Neuronal stem cell (in vitro differentiated cells): ENCODE data around the gene ST6GAL1.

Source experiments
- DNase-seq: peaks from one replicate; pipeline ENCODE4 v3.0.0-alpha.2; 2013; ENCODE audit warnings: low spot score
- H2AFZ ChIP-seq: one replicate; pipeline ENCODE4 v1.6.1; 2013; ENCODE audit warnings: mild to moderate bottlenecking, low read length, inconsistent platforms
- H2AK5ac ChIP-seq: 2 replicates; pipeline ENCODE4 v1.6.1; 2013; ENCODE audit warnings: low read depth, mild to moderate bottlenecking, inconsistent platforms, low read length, moderate library complexity, mixed read lengths
- H2BK120ac ChIP-seq: 2 replicates; pipeline ENCODE4 v1.6.1; 2013; ENCODE audit warnings: low read depth, mild to moderate bottlenecking, inconsistent platforms, low read length, moderate library complexity, mixed read lengths
- H2BK12ac ChIP-seq: one replicate; pipeline ENCODE4 v1.6.1; 2013; ENCODE audit warnings: low read length, inconsistent platforms
- H2BK15ac ChIP-seq: 2 replicates; pipeline ENCODE4 v1.6.1; 2013; ENCODE audit warnings: mild to moderate bottlenecking, low read length, inconsistent platforms, mixed read lengths
- H2BK5ac ChIP-seq: one replicate; pipeline ENCODE4 v1.6.1; 2013; ENCODE audit warnings: inconsistent platforms, mild to moderate bottlenecking, low read length, moderate library complexity
- H3K14ac ChIP-seq: one replicate; pipeline ENCODE4 v1.6.1; 2013; ENCODE audit warnings: low read length, inconsistent platforms
- H3K18ac ChIP-seq: 2 replicates; pipeline ENCODE4 v1.6.1; 2013; ENCODE audit warnings: low read length, inconsistent platforms
- H3K23ac ChIP-seq: 2 replicates; pipeline ENCODE4 v1.6.1; 2013; ENCODE audit warnings: low read depth, mild to moderate bottlenecking, mixed read lengths, low read length, inconsistent platforms; ENCODE audit not compliant: poor library complexity
- H3K27ac ChIP-seq: replicated peaks from 3 replicates; pipeline ENCODE4 v1.5.1; 2013; ENCODE audit warnings: low read length, inconsistent platforms
- H3K27me3 ChIP-seq, 3 experiments: 2 replicates each; pipeline ENCODE4 v1.6.1; 2013; ENCODE audit warnings: low read length in 3 of 3, mild to moderate bottlenecking in 2 of 3, inconsistent platforms in 1 of 3, low read depth in 1 of 3, mixed read lengths in 1 of 3, moderate library complexity in 1 of 3; ENCODE audit not compliant: control insufficient read depth in 3 of 3, insufficient read depth in 3 of 3
- H3K36me3 ChIP-seq, 2 donors: replicated peaks in 1 of 2; 2 replicates each; pipeline ENCODE4 v1.6.1; 2013; ENCODE audit warnings: low read length in 2 of 2; ENCODE audit not compliant: control insufficient read depth in 2 of 2, insufficient read depth in 2 of 2
- H3K4ac ChIP-seq: 2 replicates; pipeline ENCODE4 v1.6.1; 2013; ENCODE audit warnings: inconsistent platforms, mild to moderate bottlenecking, low read length, moderate library complexity
- H3K4me1 ChIP-seq, 2 donors: 1 replicate in 1 of 2; 2 replicates in 1 of 2; pipeline ENCODE4 v1.6.1; 2013; ENCODE audit warnings: low read length in 2 of 2, low read depth in 1 of 2; ENCODE audit not compliant: control insufficient read depth in 2 of 2, insufficient read depth in 1 of 2
- H3K4me2 ChIP-seq: one replicate; pipeline ENCODE4 v1.6.1; 2013; ENCODE audit warnings: mild to moderate bottlenecking, low read length, inconsistent platforms; ENCODE audit not compliant: insufficient read depth, poor library complexity, severe bottlenecking
- H3K4me3 ChIP-seq, 2 donors: 2 replicates each; pipeline ENCODE4 v1.5.1; 2013; ENCODE audit warnings: low read length in 2 of 2, mild to moderate bottlenecking in 2 of 2, inconsistent platforms in 1 of 2, moderate library complexity in 1 of 2
- H3K79me1 ChIP-seq: one replicate; pipeline ENCODE4 v1.6.1; 2013; ENCODE audit warnings: low read depth, mild to moderate bottlenecking, inconsistent platforms, low read length, moderate library complexity
- H3K9ac ChIP-seq: one replicate; pipeline ENCODE4 v1.6.1; 2013; ENCODE audit warnings: mild to moderate bottlenecking, low read depth, low read length, inconsistent platforms; ENCODE audit not compliant: poor library complexity
- H3K9me3 ChIP-seq, 2 donors: replicated peaks in 1 of 2; 2 replicates each; pipeline versions ENCODE3 to v1.6.1; 2013; ENCODE audit warnings: low read length in 2 of 2, mild to moderate bottlenecking in 2 of 2, inconsistent platforms in 1 of 2, low read depth in 1 of 2, mixed read lengths in 1 of 2, moderate library complexity in 1 of 2; ENCODE audit not compliant: control insufficient read depth in 2 of 2, insufficient read depth in 1 of 2
- H4K8ac ChIP-seq: one replicate; pipeline ENCODE4 v1.6.1; 2013; ENCODE audit warnings: low read depth, mild to moderate bottlenecking, inconsistent platforms, low read length, moderate library complexity
- H4K91ac ChIP-seq: one replicate; pipeline ENCODE4 v1.6.1; 2013; ENCODE audit warnings: low read length, low read depth, mild to moderate bottlenecking, inconsistent platforms; ENCODE audit not compliant: poor library complexity
- WGBS, 2 donors: extraction: QIAGEN DNeasy Blood & Tissue Kit; methylation state at CpG; one replicate each; pipeline ENCODE4 v1.1.7; 2013; ENCODE audit warnings: missing lambda C conversion rate in 2 of 2, mixed read lengths in 1 of 2; ENCODE audit not compliant: insufficient read length in 2 of 2, insufficient replicate concordance in 1 of 2; ENCODE audit errors: extremely low coverage in 2 of 2; 5-methylcytosine and 5-hydroxymethylcytosine counted together

Gene ST6GAL1

DNA sequence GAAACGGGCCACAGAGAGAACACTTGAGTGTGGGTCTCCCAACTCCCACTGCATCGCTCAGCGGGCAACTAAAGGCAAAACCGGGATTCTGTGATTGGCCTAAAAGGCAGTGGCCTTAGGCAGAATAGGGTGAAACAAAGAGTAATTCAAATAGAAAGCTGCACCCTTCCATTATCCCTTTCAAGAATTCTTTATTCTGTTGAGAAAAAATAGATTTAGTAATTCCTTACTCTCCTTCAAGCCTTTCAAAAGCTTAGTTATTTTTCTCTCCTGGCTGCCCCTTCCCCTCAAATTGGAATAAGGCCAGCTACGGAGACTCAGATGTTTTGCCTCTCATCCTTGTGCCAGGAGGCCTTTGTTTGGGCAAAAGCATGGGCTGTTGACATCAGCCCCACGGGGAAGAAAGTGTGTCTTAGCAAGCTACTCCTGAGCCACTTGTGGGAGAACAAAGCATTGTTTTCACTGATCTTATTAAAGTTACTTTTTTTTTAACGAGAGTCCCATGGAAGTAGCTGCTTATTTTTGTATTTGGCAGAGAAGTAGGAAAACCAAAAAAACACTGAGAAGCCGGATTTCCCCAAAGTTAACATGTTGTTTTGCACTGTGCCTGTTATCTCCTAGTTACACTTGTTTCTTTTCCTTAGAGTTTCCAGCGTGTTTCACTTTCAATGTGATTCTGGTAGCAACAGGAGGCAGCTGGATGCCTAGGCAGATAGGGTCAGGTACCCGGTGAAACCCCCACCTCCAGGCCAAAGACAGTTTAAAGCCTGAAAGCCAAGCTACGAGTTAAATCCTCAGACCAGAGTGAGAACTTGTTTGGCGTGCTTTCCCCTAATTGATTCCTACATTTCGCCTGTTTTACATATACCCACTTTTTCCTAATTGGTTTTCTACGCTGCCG, 2.2 kb downstream of the ST6GAL1 start:
- Histone ChIP-seq H4K8ac (no peak overlapping the region), H3K4me2 (peak overlapping the region; percentile 91), H3K9me3 (peaks cover 0 to 3% of the 10 kb centered on the region in 2 donors), H4K91ac (no peak overlapping the region), H2BK15ac (no peak overlapping the region), H3K18ac (no peak overlapping the region), H3K27me3 (peaks cover 0 to 16% (median 0%) of the 10 kb centered on the region in 3 experiments), H3K79me1 (no peaks in the 10 kb centered on the region), H2BK120ac (no peak overlapping the region), H3K9ac (no peak overlapping the region), H3K27ac (no peak overlapping the region), H3K4ac (no peak overlapping the region), H2AK5ac (no peak overlapping the region), H3K14ac (no peak overlapping the region), H2AFZ (peak overlapping the region; percentile 98), H3K36me3 (peaks cover 4 to 18% of the 10 kb centered on the region in 2 donors), H3K23ac (no peak overlapping the region), H2BK12ac (no peak overlapping the region), H2BK5ac (no peak overlapping the region), H3K4me3 (peak overlapping the region in 1 of 2 donors; percentile 57), H3K4me1 (peaks cover 7 to 10% of the 10 kb centered on the region in 2 donors)
- WGBS, 2 donors, result no CpG with 5 or more reads among the region's 15 CpGs
- DNase-seq, result no peak

DNA sequence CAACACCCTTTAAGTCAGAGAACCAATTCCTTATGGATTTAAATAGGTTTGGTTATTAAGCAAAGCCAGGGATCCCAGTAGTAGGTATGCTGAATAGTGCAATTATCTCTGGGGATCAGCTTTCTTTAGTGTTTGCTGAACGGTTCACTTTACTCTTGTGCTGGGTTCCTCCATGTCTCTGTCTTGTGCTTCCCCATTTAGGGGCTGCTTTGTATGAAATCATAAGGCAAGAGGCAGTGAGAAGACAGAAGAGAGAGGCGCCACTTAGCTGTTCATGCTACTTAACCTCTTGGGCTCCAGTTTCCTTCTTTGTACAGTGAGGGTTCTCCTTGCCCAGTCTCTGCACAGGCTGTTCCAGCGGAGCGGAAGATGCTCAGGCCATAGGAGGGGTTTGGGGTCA, 3.5 kb downstream of the ST6GAL1 start:
- no peak overlapping the region for H2AK5ac ChIP-seq
- H3K79me1 ChIP-seq, result no peaks in the 10 kb centered on the region
- no peak overlapping the region for H3K23ac ChIP-seq
- DNase-seq, result no peak
- H3K9me3 ChIP-seq, result peaks cover 0 to 3% of the 10 kb centered on the region in 2 donors
- H3K18ac ChIP-seq, result no peak overlapping the region
- no peak overlapping the region for H2AFZ ChIP-seq
- H4K8ac ChIP-seq, result no peak overlapping the region
- peaks cover 0 to 12% (median 0%) of the 10 kb centered on the region in 3 experiments for H3K27me3 ChIP-seq
- H3K27ac ChIP-seq, result no peak overlapping the region
- no peak overlapping the region for H3K4me2 ChIP-seq
- no peak overlapping the region for H2BK120ac ChIP-seq
- no peak overlapping the region for H2BK5ac ChIP-seq
- no peak overlapping the region for H2BK12ac ChIP-seq
- no peak overlapping the region for H2BK15ac ChIP-seq
- peaks cover 4 to 18% of the 10 kb centered on the region in 2 donors for H3K36me3 ChIP-seq
- peaks cover 7 to 10% of the 10 kb centered on the region in 2 donors for H3K4me1 ChIP-seq
- no peak overlapping the region for H4K91ac ChIP-seq
- H3K4ac ChIP-seq, result no peak overlapping the region
- no peak overlapping the region for H3K4me3 ChIP-seq
- H3K14ac ChIP-seq, result no peak overlapping the region
- H3K9ac ChIP-seq, result no peak overlapping the region
- WGBS, 2 donors, result no CpG with 5 or more reads among the region's 4 CpGs

DNA sequence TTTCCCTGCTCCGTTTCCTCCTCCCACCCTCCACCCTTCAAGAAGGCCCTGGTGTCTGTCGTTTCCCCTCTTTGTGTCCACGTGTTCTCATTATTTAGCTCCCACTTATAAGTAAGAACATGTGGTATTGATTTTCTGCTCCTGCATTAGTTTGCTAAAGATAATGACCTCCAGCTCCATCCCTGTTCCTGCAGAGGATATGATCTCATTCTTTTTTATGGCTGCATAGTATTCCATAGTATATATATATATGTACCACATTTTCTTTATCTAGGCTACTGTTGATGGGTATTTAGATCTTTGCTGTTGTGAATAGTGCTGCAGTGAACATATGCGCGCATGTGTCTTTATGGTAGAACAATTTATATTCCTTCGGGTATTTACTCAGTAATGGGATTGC, 4.8 kb downstream of the ST6GAL1 start:
- no peak overlapping the region for H2AK5ac ChIP-seq

DNA sequence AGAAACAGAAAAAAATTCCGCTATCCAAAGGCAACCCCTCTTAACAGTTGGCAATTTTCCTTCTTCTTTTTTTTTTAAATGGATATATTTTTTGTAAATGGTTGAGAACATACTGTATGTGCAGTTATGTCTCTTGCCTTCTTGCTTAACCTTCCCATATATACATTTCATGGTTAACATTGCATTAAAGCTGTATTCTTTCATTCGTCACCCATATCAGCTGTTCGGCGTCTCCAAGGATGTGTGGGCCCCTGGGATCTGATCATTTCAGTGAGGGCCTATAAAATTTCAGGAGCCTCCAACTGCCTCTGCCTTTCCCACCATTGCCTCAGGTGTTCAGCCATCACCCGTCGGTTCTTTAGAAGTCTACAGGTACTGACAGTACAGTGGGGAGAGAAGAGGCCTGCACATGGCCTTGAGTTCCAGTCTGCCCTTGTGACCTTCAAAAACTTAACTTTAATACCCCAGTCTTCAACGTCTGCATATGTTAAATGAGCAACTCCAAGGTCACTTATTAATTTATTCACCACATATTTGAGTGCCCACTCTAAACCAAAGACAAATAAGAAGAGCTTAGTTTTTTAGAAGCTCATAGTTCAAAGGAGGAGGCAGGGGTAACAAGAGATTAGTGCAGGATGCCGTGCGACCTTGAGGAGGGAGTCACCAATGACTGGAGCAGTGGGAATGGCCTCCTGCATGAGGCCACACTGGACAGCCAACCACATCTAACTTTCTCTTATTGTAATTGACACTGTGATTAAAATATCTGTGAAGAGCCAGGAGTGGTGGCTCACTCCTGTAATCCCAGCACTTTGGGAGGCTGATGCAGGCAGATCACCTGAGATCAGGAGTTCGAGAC, 6.9 kb downstream of the ST6GAL1 start:
- H2BK15ac ChIP-seq, result no peak overlapping the region

More for the DNA sequence above, 4.8 kb downstream of the ST6GAL1 start:
- no peaks in the 10 kb centered on the region for H3K79me1 ChIP-seq
- H3K14ac ChIP-seq, result no peak overlapping the region
- no peak overlapping the region for H3K9ac ChIP-seq
- no peak for DNase-seq
- no peak overlapping the region for H2BK12ac ChIP-seq
- no peak overlapping the region for H3K18ac ChIP-seq
- no peaks in the 10 kb centered on the region for H3K27me3 ChIP-seq
- H3K9me3 ChIP-seq, result no peaks in the 10 kb centered on the region
- H2AFZ ChIP-seq, result no peak overlapping the region
- no peak overlapping the region for H4K91ac ChIP-seq
- H3K23ac ChIP-seq, result no peak overlapping the region
- H4K8ac ChIP-seq, result no peak overlapping the region
- H3K4me3 ChIP-seq, result no peak overlapping the region
- no peak overlapping the region for H2BK15ac ChIP-seq
- no peak overlapping the region for H3K4me2 ChIP-seq
- WGBS, 2 donors, result no CpG with 5 or more reads among the region's 6 CpGs
- no peak overlapping the region for H3K27ac ChIP-seq
- H2BK120ac ChIP-seq, result no peak overlapping the region
- H3K4me1 ChIP-seq, result peaks cover 3 to 10% of the 10 kb centered on the region in 2 donors
- no peak overlapping the region for H2BK5ac ChIP-seq
- H3K36me3 ChIP-seq, result peaks cover 4 to 18% of the 10 kb centered on the region in 2 donors
- H3K4ac ChIP-seq, result no peak overlapping the region

More for the DNA sequence above, 6.9 kb downstream of the ST6GAL1 start:
- no peak overlapping the region for H3K4ac ChIP-seq
- WGBS, 2 donors, result no CpG with 5 or more reads among the region's 10 CpGs
- no peaks in the 10 kb centered on the region for H3K79me1 ChIP-seq
- H3K18ac ChIP-seq, result no peak overlapping the region
- H3K36me3 ChIP-seq, result peaks cover 4 to 18% of the 10 kb centered on the region in 2 donors
- no peak overlapping the region for H4K8ac ChIP-seq
- no peaks in the 10 kb centered on the region for H3K27me3 ChIP-seq
- no peak overlapping the region for H2AFZ ChIP-seq
- no peak overlapping the region for H3K4me3 ChIP-seq
- H3K9me3 ChIP-seq, result no peaks in the 10 kb centered on the region
- H2BK120ac ChIP-seq, result no peak overlapping the region
- no peak overlapping the region for H3K9ac ChIP-seq
- H2AK5ac ChIP-seq, result no peak overlapping the region
- no peak overlapping the region for H3K27ac ChIP-seq
- no peak overlapping the region for H3K23ac ChIP-seq
- H2BK5ac ChIP-seq, result no peak overlapping the region
- no peak overlapping the region for H3K14ac ChIP-seq
- H3K4me1 ChIP-seq, result peaks cover 4 to 6% of the 10 kb centered on the region in 2 donors
- DNase-seq, result no peak
- H2BK12ac ChIP-seq, result no peak overlapping the region
- H3K4me2 ChIP-seq, result no peak overlapping the region
- H4K91ac ChIP-seq, result no peak overlapping the region
